HG03175 (cell line): ENCODE data around the gene BMP7.

Source experiments
- ATAC-seq: cut with Tn5 transposase; IDR thresholded peaks from one replicate; pipeline ENCODE4 v1.9.1; 2021; ENCODE audit warnings: mild to moderate bottlenecking, moderate library complexity; ENCODE audit not compliant: unreplicated experiment

BMP7 gene

DNA sequence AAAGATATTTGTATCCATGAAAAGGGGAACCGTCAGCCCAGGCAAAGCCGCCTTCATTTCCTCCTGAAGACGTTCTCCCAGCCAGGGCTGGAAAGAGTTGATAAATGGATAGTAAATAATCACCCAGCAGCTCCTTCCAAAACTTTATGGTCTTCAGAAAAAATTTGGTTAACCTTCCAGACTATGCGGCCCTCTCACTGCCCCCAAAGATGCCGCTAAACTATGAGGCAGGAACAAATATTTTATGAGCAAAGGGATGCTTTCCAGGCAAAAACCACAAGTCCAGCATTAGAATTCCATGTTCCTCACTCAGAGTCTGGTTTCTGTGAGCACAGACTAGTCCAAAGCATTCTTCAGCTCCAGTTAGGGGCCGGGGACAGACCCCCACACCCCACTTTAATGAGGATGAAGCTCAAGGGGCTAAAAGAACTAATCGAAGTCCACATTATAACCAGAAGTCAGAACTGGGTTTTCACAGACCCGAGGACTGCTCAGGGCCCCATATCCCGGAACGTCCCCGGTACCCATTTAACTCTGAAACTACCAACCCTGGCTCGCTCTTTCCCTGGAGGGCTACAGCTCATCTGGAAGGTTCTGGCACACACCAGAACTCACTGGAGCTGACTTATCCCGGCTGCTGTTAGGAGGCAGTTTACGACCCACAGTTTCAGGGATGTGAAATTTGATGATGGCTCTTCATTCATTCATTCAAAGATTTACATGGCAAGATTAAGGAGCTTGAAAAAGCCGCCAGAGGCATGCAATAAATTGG lies 29.4 kb downstream of the BMP7 start:
- ATAC-seq, result no peak

DNA sequence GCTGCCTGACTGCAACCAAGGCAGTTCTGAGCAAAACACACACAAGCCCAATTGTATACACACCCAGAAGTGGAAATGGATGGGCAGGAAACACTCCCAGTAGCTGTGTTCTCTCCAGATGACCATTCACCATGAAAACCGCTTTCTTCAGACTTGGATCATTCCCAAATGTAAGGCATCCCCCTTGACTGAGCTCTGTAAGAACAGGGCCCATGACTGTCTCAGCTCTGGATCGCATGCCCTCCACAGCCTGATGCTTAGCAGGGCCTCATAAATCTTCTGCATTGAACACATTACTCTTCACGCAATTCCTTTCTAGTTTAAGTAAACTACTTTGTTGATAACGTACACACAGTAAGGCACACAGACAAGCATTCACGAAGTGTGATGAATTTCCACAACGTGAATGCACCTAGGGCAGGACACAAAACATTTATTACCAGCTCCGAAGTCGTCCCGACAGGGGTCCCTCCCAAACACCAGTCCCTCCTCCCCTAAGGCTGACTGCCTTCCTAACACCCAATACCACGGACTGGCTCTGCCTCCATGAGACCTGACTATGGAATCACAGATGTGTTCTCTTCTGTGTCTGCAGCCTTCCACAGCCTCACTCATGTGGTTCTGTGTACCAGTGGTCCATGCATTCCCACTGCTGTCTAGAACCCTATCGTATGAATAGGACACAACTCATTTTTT lies 31.7 kb downstream of the BMP7 start:
- no peak for ATAC-seq

DNA sequence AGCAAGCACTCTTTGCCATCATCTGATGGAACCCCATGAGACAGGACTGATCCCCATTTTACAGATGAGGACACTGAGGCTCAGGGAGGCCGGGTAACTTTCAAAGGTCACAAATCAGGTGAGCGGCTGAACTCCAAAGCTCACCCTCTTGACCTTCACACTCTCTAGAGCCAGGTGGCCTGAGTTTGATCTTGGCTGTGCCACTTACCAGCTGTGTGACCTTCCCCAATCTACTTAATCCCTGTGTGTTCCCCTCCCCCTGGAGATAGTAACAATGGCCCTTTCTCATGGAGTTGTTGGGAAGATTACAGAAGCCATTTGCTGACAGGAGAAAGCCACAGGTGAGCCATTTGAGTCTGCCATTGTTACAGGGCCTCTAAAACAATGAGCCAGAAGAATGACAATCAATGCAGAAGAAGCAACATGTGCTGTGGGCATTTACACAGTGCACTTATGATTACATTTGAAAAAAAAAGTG lies 34.5 kb downstream of the BMP7 start:
- no peak for ATAC-seq

GRCh38 chr20:57231161-57231560 lies 35.3 kb downstream of the BMP7 start:
- no peak for ATAC-seq

DNA sequence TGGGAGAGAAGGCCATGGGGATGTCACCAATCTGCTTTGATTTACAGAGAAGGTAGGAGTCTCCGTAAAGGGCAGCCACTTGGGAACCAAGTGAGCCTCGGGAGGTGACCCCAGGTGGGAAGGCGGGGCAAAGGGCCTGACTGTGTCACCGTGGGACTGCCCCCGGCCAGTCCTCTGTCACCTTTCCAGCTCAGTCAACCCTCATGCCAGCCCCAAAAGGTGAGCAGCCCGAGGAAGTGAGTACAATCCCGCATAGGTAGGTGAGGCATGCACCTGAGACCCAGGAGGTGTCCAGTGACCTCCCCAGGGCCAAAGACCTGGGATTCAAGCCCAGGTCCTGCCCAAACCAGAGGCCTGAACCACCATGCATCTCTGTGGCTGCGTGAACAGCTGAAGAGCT lies 36.2 kb downstream of the BMP7 start:
- ATAC-seq, result no peak

DNA sequence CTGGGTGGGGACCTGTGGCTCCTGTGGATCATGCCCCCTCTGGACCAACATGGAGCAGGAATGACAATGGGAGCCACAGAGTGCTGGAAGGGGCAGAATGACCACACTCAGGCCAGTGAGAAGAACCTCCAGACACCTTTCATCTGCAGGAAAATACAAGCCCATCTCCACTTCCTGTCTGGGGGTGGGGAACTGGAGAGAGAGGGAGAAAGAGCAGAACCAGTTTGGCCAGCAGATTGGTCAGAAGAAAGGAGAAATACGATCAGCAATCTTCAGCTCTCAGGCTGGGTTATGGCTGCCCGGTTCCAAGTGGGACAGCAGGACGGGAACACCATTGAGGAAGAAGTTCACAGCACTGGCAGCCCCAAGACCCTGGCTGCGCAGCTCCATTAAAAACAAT lies 37.0 kb downstream of the BMP7 start:
- no peak for ATAC-seq

- ATAC-seq, result no peak
These were observed 40.6 kb downstream of the BMP7 start for GRCh38 chr20:57225830-57226229.

- no peak for ATAC-seq
These were observed 41.2 kb downstream of the BMP7 start for GRCh38 chr20:57225197-57225733.

DNA sequence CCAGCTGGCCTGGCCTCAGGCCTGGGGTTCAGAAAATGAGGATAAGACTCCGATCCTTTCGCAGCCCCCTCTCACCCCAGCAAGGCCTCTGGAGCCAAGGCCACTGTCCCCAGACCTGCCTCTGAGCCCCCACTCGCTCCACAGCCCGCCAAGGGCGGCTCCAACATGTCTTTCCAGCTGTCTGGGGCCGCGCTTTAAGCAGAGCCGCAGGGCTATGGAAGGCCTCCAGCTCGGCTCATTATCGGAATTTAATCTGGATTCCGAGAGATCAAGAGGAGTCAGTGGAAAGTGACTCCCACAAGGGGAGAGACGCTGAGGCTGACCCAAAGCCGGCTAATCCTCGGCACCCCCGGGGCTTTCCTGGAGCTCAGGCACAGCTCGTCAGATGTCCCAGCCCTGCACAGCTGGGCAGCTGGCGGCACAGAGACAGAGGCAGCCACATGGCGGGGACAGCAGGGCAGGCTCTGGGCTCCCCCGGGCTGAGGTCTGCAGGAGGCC lies 41.8 kb downstream of the BMP7 start:
- ATAC-seq, result no peak

- no peak for ATAC-seq
These were observed 42.6 kb downstream of the BMP7 start for GRCh38 chr20:57223648-57224489.

GRCh38 chr20:57222631-57222950 lies 43.9 kb downstream of the BMP7 start:
- no peak for ATAC-seq

GRCh38 chr20:57221916-57222630 lies 44.4 kb downstream of the BMP7 start:
- ATAC-seq, result no peak

GRCh38 chr20:57220337-57221145 lies 45.9 kb downstream of the BMP7 start:
- ATAC-seq, result no peak

GRCh38 chr20:57219071-57219677 lies 47.3 kb downstream of the BMP7 start:
- ATAC-seq, result no peak

DNA sequence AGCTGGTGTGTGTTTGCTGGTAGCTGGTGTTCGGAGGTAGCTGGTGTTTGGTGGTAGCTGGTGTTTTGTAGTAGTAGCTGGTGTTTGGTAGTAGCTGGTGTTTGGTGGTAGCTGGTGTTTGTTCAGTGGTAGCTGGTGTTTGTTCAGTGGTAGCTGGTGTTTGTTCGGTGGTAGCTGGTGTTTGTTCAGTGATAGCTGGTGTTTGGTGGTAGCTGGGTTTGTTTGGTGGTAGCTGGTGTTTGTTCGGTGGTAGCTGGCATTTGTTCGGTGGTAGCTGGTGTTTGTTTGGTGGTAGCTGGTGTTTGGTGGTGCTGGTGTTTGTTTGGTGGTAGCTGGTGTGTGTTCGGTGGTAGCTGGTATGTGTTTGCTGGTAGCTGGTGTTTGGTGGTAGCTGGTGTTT lies 48.0 kb downstream of the BMP7 start:
- ATAC-seq, result no peak

DNA sequence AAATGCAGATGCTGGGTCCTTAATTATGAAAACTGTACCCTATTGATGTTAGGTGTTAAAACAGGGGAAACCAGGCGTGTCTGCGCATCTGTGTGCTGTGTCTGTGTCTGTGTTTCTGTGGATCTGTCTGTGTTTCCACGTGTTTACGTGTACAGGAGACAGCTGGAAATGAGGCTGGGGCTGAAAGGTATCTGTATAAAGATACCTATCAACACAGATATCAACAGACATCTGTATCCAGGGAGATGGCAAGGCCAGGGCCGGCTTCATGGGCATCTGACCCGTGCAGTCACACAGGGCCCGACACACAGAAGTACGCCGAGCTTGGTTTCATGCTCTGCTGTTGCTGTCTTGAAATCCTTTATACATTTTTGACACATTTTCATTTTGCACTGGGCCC lies 48.6 kb downstream of the BMP7 start:
- no peak for ATAC-seq

- no peak for ATAC-seq
These were observed 49.8 kb downstream of the BMP7 start for GRCh38 chr20:57216669-57217068.

- no peak for ATAC-seq
These were observed 50.5 kb downstream of the BMP7 start for GRCh38 chr20:57215826-57216471.

DNA sequence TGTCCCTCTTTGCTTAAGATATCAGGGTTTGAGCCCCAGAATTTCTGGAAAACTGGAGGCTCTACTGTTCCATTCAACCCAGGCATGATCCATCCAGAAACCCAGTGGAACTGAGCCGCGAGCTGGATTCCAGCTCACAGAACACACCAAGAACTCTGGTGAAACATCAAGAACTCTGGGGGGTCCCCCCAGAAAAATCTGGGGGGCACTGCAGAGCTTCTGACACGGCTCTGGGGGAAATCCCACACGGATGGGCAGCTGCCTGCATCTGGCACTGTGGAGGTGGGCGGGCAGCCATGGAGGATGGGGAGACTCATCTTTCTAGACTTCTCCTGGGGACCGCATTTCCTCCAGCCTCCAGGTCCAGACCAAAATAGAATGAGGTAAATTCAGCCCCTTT lies 51.0 kb downstream of the BMP7 start:
- ATAC-seq, result no peak
